SH-SY5Y (cell line): Measurements from ENCODE around the gene HSD17B13.

ENCODE experiments used
- GATA2 ChIP-seq: IDR thresholded peaks from 2 replicates; pipeline ENCODE4 v1.6.1; 2011; ENCODE audit warnings: mild to moderate bottlenecking, low read depth, low read length
- GATA3 ChIP-seq: IDR thresholded peaks from 2 replicates; pipeline ENCODE4 v1.6.1; 2011; ENCODE audit warnings: low read depth, mild to moderate bottlenecking, low read length, moderate library complexity

DNA sequence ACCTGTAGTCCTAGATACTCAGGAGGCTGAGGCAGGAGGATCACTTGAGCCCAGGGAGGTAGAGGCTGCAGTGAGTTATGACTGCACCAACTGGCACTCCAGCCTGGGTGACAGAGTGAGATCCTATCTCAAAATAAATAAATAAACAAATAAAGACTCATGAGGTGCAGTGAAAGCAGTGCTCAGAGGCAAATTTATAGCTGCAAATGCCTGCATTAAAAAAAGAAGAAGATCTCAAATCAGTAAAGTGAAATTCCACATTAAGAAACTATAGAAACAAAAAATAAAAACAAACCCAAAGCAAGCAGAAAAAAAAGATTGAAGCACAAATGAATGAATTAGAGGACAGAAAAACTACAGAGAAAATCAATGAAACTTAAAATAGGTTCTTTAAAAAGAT lies 22.5 kb upstream of the HSD17B13 start:
- no peak for TF ChIP-seq GATA2
- TF ChIP-seq GATA3, result no peak
